T-helper 2 cell treated with Interferon-gamma antibody and Interleukin-4, amounts not matched to agents 100 ng/mL and 5 ng/mL, for 36 hours (primary cell): ENCODE results near the gene CYS1. TPM values are rescaled to one million over a fixed set of nuclear protein-coding genes. Genes with fewer than 3 reads are reported as not detected.
"Not testable (repeated sequence)": the region's sequence is repeated elsewhere in the genome, so short reads cannot be mapped to it uniquely, and the experiment has no call there.

Source experiments
- intact Hi-C: fragments of 100-400 bp; cut with micrococcal nuclease; formaldehyde crosslinking; loops from one replicate; pipeline ENCODE4 v1.15.1; 2023
- total RNA-seq: library from RNA; stranded (reverse); gene quantifications from 2 replicates; pipeline ENCODE4 v1.2.3, GENCODE V29; 2022

Gene CYS1
- total RNA-seq, 1 donor from 2014 or later, result 0.70 TPM

DNA sequence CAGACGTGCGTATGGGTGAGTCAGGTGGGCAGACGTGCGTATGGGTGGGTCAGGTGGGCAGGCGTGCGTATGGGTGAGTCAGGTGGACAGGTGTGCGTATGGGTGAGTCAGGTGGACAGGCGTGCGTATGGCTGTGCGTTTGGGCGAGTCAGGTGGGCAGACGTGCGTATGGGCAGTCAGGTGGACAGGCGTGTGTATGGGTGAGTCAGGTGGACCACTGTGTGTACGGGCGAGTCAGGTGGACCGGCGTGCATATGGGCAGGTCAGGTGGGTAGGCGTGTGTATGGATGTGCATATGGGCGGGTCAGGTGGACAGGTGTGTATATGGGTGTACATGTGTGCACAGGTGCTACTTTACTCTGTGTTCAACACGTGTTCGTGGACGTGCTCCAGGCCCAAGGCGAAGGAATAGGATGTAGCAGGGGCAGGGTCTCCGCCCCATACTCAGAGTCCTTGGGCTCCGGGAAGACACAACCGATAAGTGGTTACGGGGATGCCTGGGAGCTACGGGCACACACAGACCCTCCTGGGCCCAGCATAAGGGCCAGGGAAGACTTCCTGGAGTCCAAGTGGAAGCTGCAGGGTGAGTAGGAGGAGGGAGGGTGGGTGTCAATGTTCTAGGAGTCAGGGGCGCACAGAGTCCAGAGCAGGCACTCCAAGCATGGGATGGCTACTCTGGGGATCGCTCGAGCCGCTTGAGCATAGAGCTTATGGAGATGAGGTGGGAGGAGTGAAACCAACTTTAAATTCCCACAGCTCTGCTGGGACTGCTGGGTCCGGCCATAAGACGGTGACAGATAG is 64.0 kb downstream of the CYS1 start:
- intact Hi-C loops, result no loop called here

- intact Hi-C loops, result not testable (repeated sequence)
Observed at GRCh38 chr2:10015376-10015989, 64.7 kb downstream of the CYS1 start.

GRCh38 chr2:10014418-10015190 is 65.6 kb downstream of the CYS1 start:
- intact Hi-C loops, result no loop called here

DNA sequence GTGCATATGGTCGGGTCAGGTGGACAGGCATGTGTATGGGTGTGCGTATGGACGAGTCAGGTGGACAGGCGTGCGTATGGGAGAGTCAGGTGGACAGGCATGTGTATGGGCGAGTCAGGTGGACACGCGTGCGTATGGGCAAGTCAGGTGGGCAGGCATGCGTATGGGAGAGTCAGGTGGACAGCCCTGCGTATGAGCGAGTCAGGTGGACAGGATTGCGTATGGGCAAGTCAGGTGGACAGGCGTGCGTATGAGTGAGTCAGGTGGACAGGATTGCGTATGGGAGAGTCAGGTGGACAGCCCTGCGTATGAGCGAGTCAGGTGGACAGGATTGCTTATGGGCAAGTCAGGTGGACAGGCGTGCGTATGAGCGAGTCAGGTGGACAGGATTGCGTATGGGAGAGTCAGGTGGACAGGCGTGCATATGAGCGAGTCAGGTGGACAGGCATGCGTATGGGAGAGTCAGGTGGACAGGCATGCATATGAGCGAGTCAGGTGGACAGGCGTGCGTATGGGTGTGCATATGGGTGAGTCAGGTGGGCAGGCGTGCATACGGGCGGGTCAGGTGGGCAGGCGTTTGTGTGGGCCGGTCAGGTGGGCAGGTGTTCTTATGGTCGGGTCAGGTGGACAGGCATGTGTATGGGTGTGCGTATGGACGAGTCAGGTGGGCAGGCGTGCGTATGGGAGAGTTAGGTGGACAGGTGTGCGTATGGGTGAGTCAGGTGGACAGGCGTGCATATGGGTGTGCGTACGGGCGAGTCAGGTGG is 66.4 kb downstream of the CYS1 start:
- intact Hi-C loops, result not testable (repeated sequence)

DNA sequence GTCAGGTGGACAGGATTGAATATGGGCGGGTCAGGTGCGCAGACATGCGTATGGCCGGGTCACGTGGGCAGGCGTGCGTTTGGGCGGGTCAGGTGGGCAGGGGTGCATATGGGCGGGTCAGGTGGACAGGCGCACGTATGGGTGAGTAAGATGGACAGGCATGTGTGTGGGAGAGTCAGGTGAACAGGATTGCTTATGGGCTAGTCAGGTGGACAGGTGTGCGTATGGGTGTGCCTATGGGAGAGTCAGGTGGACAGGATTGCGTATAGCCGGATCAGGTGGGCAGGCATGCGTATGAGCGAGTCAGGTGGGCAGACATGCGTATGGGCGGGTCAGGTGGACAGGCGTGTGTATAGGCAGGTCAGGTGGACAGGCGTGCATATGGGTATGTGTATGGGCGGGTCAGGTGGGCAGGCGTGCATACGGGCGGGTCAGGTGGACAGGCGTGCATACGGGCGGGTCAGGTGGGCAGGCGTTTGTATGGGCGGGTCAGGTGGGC is 67.2 kb downstream of the CYS1 start:
- intact Hi-C loops, result no loop called here

DNA sequence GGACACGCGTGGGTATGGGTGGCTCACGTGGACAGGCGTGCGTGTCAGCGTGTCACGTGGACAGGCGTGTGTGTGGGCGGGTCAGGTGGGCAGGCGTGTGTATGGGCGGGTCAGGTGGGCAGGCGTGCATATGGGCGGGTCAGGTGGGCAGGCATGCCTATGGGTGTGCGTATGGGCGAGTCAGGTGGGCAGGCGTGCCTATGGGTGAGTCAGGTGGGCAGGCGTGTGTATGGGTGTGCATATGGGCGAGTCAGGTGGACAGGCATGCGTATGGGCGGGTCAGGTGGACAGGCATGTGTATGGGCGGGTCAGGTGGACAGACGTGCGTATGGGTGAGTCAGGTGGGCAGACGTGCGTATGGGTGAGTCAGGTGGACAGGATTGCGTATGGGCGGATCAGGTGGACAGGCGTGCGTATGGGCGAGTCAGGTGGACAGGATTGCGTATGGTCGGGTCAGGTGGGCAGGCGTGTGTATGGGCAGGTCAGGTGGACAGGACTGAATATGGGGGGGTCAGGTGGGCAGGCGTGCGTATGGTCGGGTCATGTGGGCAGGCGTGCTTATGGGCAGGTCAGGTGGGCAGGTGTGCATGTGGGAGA is 67.7 kb downstream of the CYS1 start:
- intact Hi-C loops, result not testable (repeated sequence)

GRCh38 chr2:10011606-10012325 is 68.4 kb downstream of the CYS1 start:
- intact Hi-C loops, result not testable (repeated sequence)

GRCh38 chr2:10010861-10011605 is 69.2 kb downstream of the CYS1 start:
- intact Hi-C loops, result not testable (repeated sequence)

GRCh38 chr2:10009811-10010781 is 70.1 kb downstream of the CYS1 start:
- intact Hi-C loops, result no loop called here

- intact Hi-C loops, result no loop called here
Observed at GRCh38 chr2:10009271-10009810, 70.9 kb downstream of the CYS1 start.

DNA sequence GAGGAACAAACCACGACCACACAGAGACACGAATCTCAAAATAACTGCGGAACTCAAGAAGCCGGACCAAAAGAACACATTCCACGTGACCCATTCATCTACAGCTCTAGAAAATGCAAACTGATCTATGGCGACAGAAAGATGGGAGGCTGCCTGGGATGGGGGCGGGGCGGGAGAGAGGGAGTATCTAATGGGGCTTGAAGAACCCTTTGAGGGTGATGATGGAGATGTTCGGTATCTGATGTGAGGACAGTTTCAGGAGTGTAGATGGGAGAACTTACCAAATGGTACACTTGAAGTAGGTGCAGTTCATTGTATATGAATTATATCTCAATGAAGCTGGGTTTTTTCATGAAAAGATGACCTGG is 71.4 kb downstream of the CYS1 start:
- intact Hi-C loops, result no loop called here

- intact Hi-C loops, result no loop called here
Observed at GRCh38 chr2:10007921-10008808, 72.0 kb downstream of the CYS1 start.

- intact Hi-C loops, result no loop called here
Observed at GRCh38 chr2:10007435-10007834, 72.8 kb downstream of the CYS1 start.
